Measurements from ENCODE around the gene HOOK2. TPM values are rescaled to one million over a fixed set of nuclear protein-coding genes. Genes with fewer than 3 reads are reported as not detected.

HOOK2 gene
- total and polyA plus RNA-seq, 2 of the 13 experiments (the other 11 are each of a cell fraction or from before 2014, with no cell fraction given) = 9.2 to 12.9 TPM

- TF ChIP-seq PRDM10 (CRISPR knock-in tag; IDR thresholded peaks at IDR 0.05; ENCODE audit: low read depth) = peak; percentile 41; the same call in 1 of the 2 replicates
- no peak for TF ChIP-seq SIX4 (CRISPR knock-in tag; IDR thresholded peaks at IDR 0.05)
- peak; percentile 32; the same call in 1 of the 2 replicates for TF ChIP-seq YEATS2 (CRISPR knock-in tag; IDR thresholded peaks at IDR 0.05; ENCODE audit: borderline replicate concordance)
- peak; percentile 90 for TF ChIP-seq POLR2AphosphoS2 (IDR thresholded peaks at IDR 0.05; ENCODE audit: low read depth, low read length)
- peak; percentile 71; the same call in 1 of the 2 replicates for TF ChIP-seq TAF1 (CRISPR knock-in tag; IDR thresholded peaks at IDR 0.05)
- 0 out of 2 replicates have a peak, but pooled peaks have one; percentile 58 for TF ChIP-seq THAP7 (CRISPR knock-in tag; IDR thresholded peaks at IDR 0.05)
- TF ChIP-seq ZNF383 (CRISPR knock-in tag; IDR thresholded peaks at IDR 0.05; ENCODE audit: borderline replicate concordance) = no peak
- TF ChIP-seq ZNF335 (CRISPR knock-in tag; IDR thresholded peaks at IDR 0.05) = peak; percentile 71; the same call in 1 of the 2 replicates
- peak; percentile 70; the same call in 1 of the 2 replicates for TF ChIP-seq NRL (CRISPR knock-in tag; IDR thresholded peaks at IDR 0.05; ENCODE audit: borderline replicate concordance)
- peak; percentile 85 for TF ChIP-seq GABPB1 (CRISPR knock-in tag; IDR thresholded peaks at IDR 0.05)
- no peak for TF ChIP-seq ZNF576 (CRISPR knock-in tag; IDR thresholded peaks at IDR 0.05)
- no peak for TF ChIP-seq GABPA (IDR thresholded peaks at IDR 0.05; ENCODE audit: low read depth, low read length)
- TF ChIP-seq GABPA (CRISPR knock-in tag; IDR thresholded peaks at IDR 0.05; ENCODE audit: low read depth) = peak; percentile 36; the same call in 1 of the 2 replicates
- TF ChIP-seq DRAP1 (CRISPR knock-in tag; IDR thresholded peaks at IDR 0.05) = peak; percentile 53; the same call in 1 of the 2 replicates
- TF ChIP-seq ZBTB25 (CRISPR knock-in tag; IDR thresholded peaks at IDR 0.05) = peak; percentile 58; the same call in 1 of the 2 replicates
- no peak for TF ChIP-seq USF2 (IDR thresholded peaks at IDR 0.05; ENCODE audit: low read depth, low read length)
- TF ChIP-seq USF2 (CRISPR knock-in tag; IDR thresholded peaks at IDR 0.05; ENCODE audit: borderline replicate concordance) = peak; percentile 99; the same call in 1 of the 2 replicates
- peak; percentile 31; the same call in 1 of the 2 replicates for TF ChIP-seq ZBTB8A (CRISPR knock-in tag; IDR thresholded peaks at IDR 0.05; ENCODE audit: borderline replicate concordance, low read depth)
- peak; percentile 45 for TF ChIP-seq ZNF883 (CRISPR knock-in tag; IDR thresholded peaks at IDR 0.05; ENCODE audit: not compliant biosample characterization)
- TF ChIP-seq BCL6 (CRISPR knock-in tag; IDR thresholded peaks at IDR 0.05) = 0 out of 2 replicates have a peak, but pooled peaks have one; percentile 20
Observed at GRCh38 chr19:12793290-12794195, 18.2 kb upstream of the HOOK2 start (continued).

Measured in HepG2 (cell line).